ENCODE results near the gene AFF1.

DNA sequence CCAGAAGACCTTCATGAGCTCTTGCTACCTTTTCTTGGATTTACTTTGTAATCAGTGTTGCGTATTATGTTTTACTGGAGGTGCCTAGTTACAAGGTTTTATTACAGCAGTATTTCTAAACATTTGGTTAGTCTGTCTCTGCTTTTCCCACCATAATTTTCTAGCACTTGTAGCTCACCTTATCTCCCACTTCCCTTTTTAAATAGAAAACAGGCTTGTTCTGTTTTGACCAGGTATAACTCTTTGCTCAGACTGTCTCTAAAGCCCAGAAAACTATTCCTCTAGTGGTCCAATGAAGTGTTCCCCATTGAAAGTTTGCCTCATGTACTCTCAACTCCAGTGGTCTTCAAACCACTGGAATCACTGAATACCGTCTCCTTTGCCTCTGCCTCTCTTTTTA, 43.9 kb downstream of the AFF1 start:
- TF ChIP-seq, protein P1, sequence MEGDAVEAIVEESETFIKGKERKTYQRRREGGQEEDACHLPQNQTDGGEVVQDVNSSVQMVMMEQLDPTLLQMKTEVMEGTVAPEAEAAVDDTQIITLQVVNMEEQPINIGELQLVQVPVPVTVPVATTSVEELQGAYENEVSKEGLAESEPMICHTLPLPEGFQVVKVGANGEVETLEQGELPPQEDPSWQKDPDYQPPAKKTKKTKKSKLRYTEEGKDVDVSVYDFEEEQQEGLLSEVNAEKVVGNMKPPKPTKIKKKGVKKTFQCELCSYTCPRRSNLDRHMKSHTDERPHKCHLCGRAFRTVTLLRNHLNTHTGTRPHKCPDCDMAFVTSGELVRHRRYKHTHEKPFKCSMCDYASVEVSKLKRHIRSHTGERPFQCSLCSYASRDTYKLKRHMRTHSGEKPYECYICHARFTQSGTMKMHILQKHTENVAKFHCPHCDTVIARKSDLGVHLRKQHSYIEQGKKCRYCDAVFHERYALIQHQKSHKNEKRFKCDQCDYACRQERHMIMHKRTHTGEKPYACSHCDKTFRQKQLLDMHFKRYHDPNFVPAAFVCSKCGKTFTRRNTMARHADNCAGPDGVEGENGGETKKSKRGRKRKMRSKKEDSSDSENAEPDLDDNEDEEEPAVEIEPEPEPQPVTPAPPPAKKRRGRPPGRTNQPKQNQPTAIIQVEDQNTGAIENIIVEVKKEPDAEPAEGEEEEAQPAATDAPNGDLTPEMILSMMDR (IDR thresholded peaks at IDR 0.05; ENCODE audit: insufficient read depth, low read length, poor library complexity, severe bottlenecking): no peak
- no peak for TF ChIP-seq EZH2phosphoT487 (conservative IDR thresholded peaks at IDR 0.05; ENCODE audit: low read length)
